IMR-90 (cell line): Measurements from ENCODE around the gene UBR4. TPM values are rescaled to one million over a fixed set of nuclear protein-coding genes. Genes with fewer than 3 reads are reported as not detected.

Source experiments
- ATAC-seq: fragments of 200-7000 bp; cut with Tn5 transposase; 2 replicates; pipeline ENCODE4 v1.9.1; 2020; ENCODE audit warnings: low read depth, mild to moderate bottlenecking, moderate library complexity
- BruUV-seq: library from RNA; stranded (reverse); fragments of 400-500 nt; replicated peaks from 2 replicates; lab custom pipeline; 2021; lab: Mats Ljungman, UMichigan
- CTCF ChIA-PET: fragments of 300-600 bp; formaldehyde crosslinking; extraction: SDS; loops from one replicate; lab custom pipeline; 2021; ENCODE audit warnings: antibody characterized with exemption; lab: Yijun Ruan, JAX
- POLR2A ChIA-PET: fragments of 300-600 bp; sonication (Branson Sonifier 250); formaldehyde crosslinking; loops from one replicate; lab custom pipeline; 2022; ENCODE audit warnings: antibody characterized with exemption; ENCODE audit not compliant: unreplicated experiment; lab: Charles Lee
- DNase-seq: peaks from one replicate; pipeline ENCODE4 v3.0.0; 2013
- H2AFZ ChIP-seq: replicated peaks from 2 replicates; pipeline ENCODE3; 2013; ENCODE audit warnings: low read length, mild to moderate bottlenecking; ENCODE audit not compliant: poor library complexity
- H2AK5ac ChIP-seq: 2 replicates; pipeline ENCODE4 v1.6.1; 2013; ENCODE audit warnings: low read depth, low read length, inconsistent platforms
- H2AK9ac ChIP-seq: replicated peaks from 2 replicates; pipeline ENCODE3; 2013; ENCODE audit warnings: mild to moderate bottlenecking, low read depth, low read length, moderate library complexity; ENCODE audit not compliant: poor library complexity
- H2BK120ac ChIP-seq: 2 replicates; pipeline ENCODE4 v1.6.1; 2013; ENCODE audit warnings: low read depth, low read length, inconsistent platforms
- H2BK15ac ChIP-seq: 3 replicates; pipeline ENCODE4 v1.6.1; 2013; ENCODE audit warnings: low read depth, low read length, inconsistent platforms
- H2BK20ac ChIP-seq: 2 replicates; pipeline ENCODE4 v1.6.1; 2013; ENCODE audit warnings: low read depth, mild to moderate bottlenecking, inconsistent platforms, low read length, moderate library complexity
- H2BK5ac ChIP-seq: 2 replicates; pipeline ENCODE4 v1.6.1; 2013; ENCODE audit warnings: mild to moderate bottlenecking, low read depth, low read length, inconsistent platforms; ENCODE audit not compliant: poor library complexity, severe bottlenecking
- H3K14ac ChIP-seq: replicated peaks from 2 replicates; pipeline ENCODE4 v1.6.1; 2013; ENCODE audit warnings: low read depth, low read length, inconsistent platforms
- H3K18ac ChIP-seq: 2 replicates; pipeline ENCODE4 v1.6.1; 2013; ENCODE audit warnings: low read depth, low read length, control low read depth
- H3K23ac ChIP-seq: 2 replicates; pipeline ENCODE4 v1.6.1; 2013; ENCODE audit warnings: low read depth, low read length, inconsistent platforms
- H3K27ac ChIP-seq: 2 replicates; pipeline ENCODE4 v1.5.1; 2013; ENCODE audit warnings: mild to moderate bottlenecking, control low read depth, low read length; ENCODE audit not compliant: insufficient read depth
- H3K27me3 ChIP-seq: 2 replicates; pipeline ENCODE4 v1.6.1; 2013; ENCODE audit warnings: low read length; ENCODE audit not compliant: control insufficient read depth, insufficient read depth
- H3K36me3 ChIP-seq: 2 replicates; pipeline ENCODE4 v1.6.1; 2013; ENCODE audit warnings: low read length, mixed read lengths; ENCODE audit not compliant: control insufficient read depth, insufficient read depth
- H3K4ac ChIP-seq: 2 replicates; pipeline ENCODE4 v1.6.1; 2013; ENCODE audit warnings: low read depth, low read length, inconsistent platforms
- H3K4me1 ChIP-seq: 2 replicates; pipeline ENCODE4 v1.6.1; 2013; ENCODE audit warnings: low read length, mixed read lengths; ENCODE audit not compliant: control insufficient read depth, insufficient read depth
- H3K4me2 ChIP-seq: 2 replicates; pipeline ENCODE4 v1.6.1; 2013; ENCODE audit warnings: low read depth, mild to moderate bottlenecking, control low read depth, low read length, moderate library complexity
- H3K4me3 ChIP-seq: 2 replicates; pipeline ENCODE4 v1.5.1; 2013; ENCODE audit warnings: low read depth, mild to moderate bottlenecking, control low read depth, low read length, moderate library complexity; ENCODE audit not compliant: insufficient read depth
- H3K56ac ChIP-seq: 2 replicates; pipeline ENCODE4 v1.6.1; 2013; ENCODE audit warnings: low read length, inconsistent platforms; ENCODE audit not compliant: insufficient read depth; ENCODE audit errors: extremely low read depth
- H3K79me1 ChIP-seq, 2 experiments: 2 replicates each; pipeline ENCODE4 v1.6.1; 2013; ENCODE audit warnings: low read length in 2 of 2, inconsistent platforms in 1 of 2, low read depth in 1 of 2
- H3K9ac ChIP-seq: 2 replicates; pipeline ENCODE4 v1.6.1; 2013; ENCODE audit warnings: low read depth, low read length, control low read depth
- H3K9me1 ChIP-seq: 2 replicates; pipeline ENCODE4 v1.6.1; 2013; ENCODE audit warnings: low read length, inconsistent platforms; ENCODE audit not compliant: insufficient read depth
- H3K9me3 ChIP-seq: 2 replicates; pipeline ENCODE4 v1.6.1; 2013; ENCODE audit warnings: low read length; ENCODE audit not compliant: control insufficient read depth, insufficient read depth
- H4K20me1 ChIP-seq: 2 replicates; pipeline ENCODE4 v1.6.1; 2013; ENCODE audit warnings: low read length, inconsistent platforms; ENCODE audit not compliant: insufficient read depth
- H4K5ac ChIP-seq: 2 replicates; pipeline ENCODE4 v1.6.1; 2013; ENCODE audit warnings: mild to moderate bottlenecking, low read depth, low read length, control low read depth
- H4K8ac ChIP-seq, 2 experiments: 2 replicates each; pipeline ENCODE4 v1.6.1; 2013; ENCODE audit warnings: low read depth in 2 of 2, low read length in 2 of 2, control low read depth in 1 of 2, inconsistent platforms in 1 of 2
- H4K91ac ChIP-seq: 2 replicates; pipeline ENCODE4 v1.6.1; 2013; ENCODE audit warnings: low read depth, low read length, inconsistent platforms; ENCODE audit not compliant: insufficient read depth
- BHLHE40 ChIP-seq: fragments of 150-350 bp; IDR thresholded peaks from 2 replicates; pipeline ENCODE4 v1.6.1; 2016; ENCODE audit warnings: mild to moderate bottlenecking, low read depth, low read length
- CEBPB ChIP-seq: IDR thresholded peaks from 2 replicates; pipeline ENCODE4 v1.6.1; 2012; ENCODE audit warnings: low read depth, low read length, improper control_type of control experiment
- CHD1 ChIP-seq: IDR thresholded peaks from 2 replicates; pipeline ENCODE4 v1.6.1; 2012; ENCODE audit warnings: low read depth, low read length, improper control_type of control experiment
- FOS ChIP-seq: fragments of 150-350 bp; IDR thresholded peaks from 2 replicates; pipeline ENCODE4 v1.6.1; 2016; ENCODE audit warnings: low read depth, low read length
- MAFK ChIP-seq: IDR thresholded peaks from 2 replicates; pipeline ENCODE4 v1.6.1; 2012; ENCODE audit warnings: low read depth, low read length, improper control_type of control experiment
- MAZ ChIP-seq: IDR thresholded peaks from 2 replicates; pipeline ENCODE4 v1.6.1; 2012; ENCODE audit warnings: low read depth, mild to moderate bottlenecking, low read length, improper control_type of control experiment, moderate library complexity, borderline replicate concordance
- MXI1 ChIP-seq: IDR thresholded peaks from 2 replicates; pipeline ENCODE4 v1.6.1; 2012; ENCODE audit warnings: low read depth, mild to moderate bottlenecking, low read length, moderate library complexity, borderline replicate concordance
- NFE2L2 ChIP-seq: fragments of 150-350 bp; IDR thresholded peaks from 2 replicates; pipeline ENCODE4 v1.6.1; 2016; ENCODE audit warnings: low read depth, mild to moderate bottlenecking, low read length
- POLR2A ChIP-seq: IDR thresholded peaks from 2 replicates; pipeline ENCODE4 v1.6.1; 2012; ENCODE audit warnings: mild to moderate bottlenecking, low read depth, low read length
- RAD21 ChIP-seq: IDR thresholded peaks from 2 replicates; pipeline ENCODE4 v1.6.1; 2012; ENCODE audit warnings: low read length, improper control_type of control experiment
- RCOR1 ChIP-seq: IDR thresholded peaks from 2 replicates; pipeline ENCODE4 v1.6.1; 2012; ENCODE audit warnings: mild to moderate bottlenecking, low read length, improper control_type of control experiment; ENCODE audit not compliant: insufficient replicate concordance
- RFX5 ChIP-seq: IDR thresholded peaks from 2 replicates; pipeline ENCODE4 v1.8.0; 2012; ENCODE audit warnings: low read depth, mild to moderate bottlenecking, low read length, moderate library complexity
- SMC3 ChIP-seq: fragments of 150-350 bp; IDR thresholded peaks from 2 replicates; pipeline ENCODE4 v1.6.1; 2016; ENCODE audit warnings: low read depth, mild to moderate bottlenecking, antibody characterized with exemption, low read length, moderate library complexity
- WGBS, 2 experiments: methylation state at CpG; one replicate each; pipeline versions ENCODE4 v1.1.5 to v1.1.7; 2013; ENCODE audit warnings: missing lambda C conversion rate in 2 of 2; ENCODE audit not compliant: insufficient read length in 1 of 2; ENCODE audit errors: extremely low coverage in 2 of 2; 5-methylcytosine and 5-hydroxymethylcytosine counted together
- dilution Hi-C: fragments of 300-500 bp; cut with HindIII; formaldehyde crosslinking; loops from one replicate; pipeline ENCODE4 v1.14.3; 2018; ENCODE audit warnings: low sequenced_read_pairs; ENCODE audit not compliant: unreplicated experiment
- in situ Hi-C: fragments of 300-500 bp; cut with MboI; formaldehyde crosslinking; loops from 3 replicates; pipeline ENCODE4 v1.14.3; 2019; ENCODE audit warnings: low sequenced_read_pairs, inconsistent platforms, mixed read lengths
- intact Hi-C: fragments of 100-400 bp; cut with micrococcal nuclease; formaldehyde crosslinking; loops from 2 replicates; pipeline ENCODE4 v1.10.0; 2022
- polyA plus RNA-seq, 3 experiments: library from polyadenylated mRNA; depleted of rRNA; stranded (reverse); fragments of >200 nt; gene quantifications; 2 replicates each; pipeline ENCODE4 v1.2.3, GENCODE V29; 2012; ENCODE audit warnings: low replicate concordance in 1 of 3
- total RNA-seq: library from RNA; depleted of rRNA; stranded (reverse); fragments of >200 nt; gene quantifications from 2 replicates; pipeline ENCODE4 v1.2.3, GENCODE V29; 2012
- TF ChIP-seq, protein P1 (sequence below): conservative IDR thresholded peaks from 2 replicates; pipeline ENCODE4 v1.5.1; 2012; ENCODE audit warnings: mild to moderate bottlenecking, low read depth, low read length, improper control_type of control experiment
- TF ChIP-seq, protein P2 (sequence below): fragments of 150-350 bp; IDR thresholded peaks from 2 replicates; pipeline ENCODE4 v1.6.1; 2016; ENCODE audit warnings: low read depth, mild to moderate bottlenecking, low read length, moderate library complexity, borderline replicate concordance
- TF ChIP-seq, protein P3 (sequence below): fragments of 150-350 bp; IDR thresholded peaks from 2 replicates; pipeline ENCODE4 v1.6.1; 2017; ENCODE audit warnings: mild to moderate bottlenecking, antibody characterized with exemption, low read length, low read depth

UBR4 gene
- total and polyA plus RNA-seq, 2 of the 4 experiments (the other 2 are of a cell fraction): 87.8 to 121 TPM

DNA sequence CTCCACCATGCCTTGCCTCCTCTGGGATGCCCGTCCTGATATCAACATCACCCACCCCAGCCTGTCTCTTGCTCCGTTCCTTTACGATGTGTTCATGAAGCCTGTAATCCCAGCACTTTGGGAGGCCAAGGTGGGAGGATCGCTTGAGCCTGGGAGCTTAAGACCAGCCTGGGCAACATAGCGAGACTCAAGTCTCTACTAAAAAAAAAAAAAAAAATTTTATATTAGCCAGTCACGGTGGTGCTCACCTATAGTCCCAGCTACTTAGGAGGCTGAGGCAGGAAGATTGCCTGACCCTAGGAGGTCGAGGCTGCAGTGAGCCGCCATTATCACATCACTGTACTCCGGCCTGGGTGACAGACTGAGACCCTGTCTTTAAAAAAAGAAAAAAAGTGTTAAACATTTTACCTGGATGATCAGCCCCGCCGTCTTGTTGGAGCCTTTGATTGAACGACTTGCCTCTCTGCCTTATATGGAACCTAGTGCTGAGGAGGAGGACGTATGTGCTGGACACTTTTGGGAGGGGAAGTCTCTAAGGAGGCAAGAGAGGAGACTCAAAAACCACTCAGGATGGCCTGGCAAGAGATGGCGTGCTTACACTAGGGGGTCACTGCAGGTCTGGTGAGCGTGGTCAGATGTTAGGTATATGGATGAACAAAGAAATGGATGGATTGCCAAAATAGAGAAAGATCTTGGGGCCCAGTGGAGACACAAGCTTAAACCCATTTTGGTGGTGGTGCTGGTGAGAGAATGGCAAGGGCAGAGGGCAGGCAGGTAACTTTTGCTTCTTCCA is 173.1 kb downstream of the UBR4 start:
- H4K8ac ChIP-seq: no peak overlapping the region
- CTCF ChIA-PET: no interaction called here
- no peak overlapping the region for H4K5ac ChIP-seq
- H3K9ac ChIP-seq: no peak overlapping the region
- H4K91ac ChIP-seq: no peak overlapping the region
- H2BK20ac ChIP-seq: no peak overlapping the region
- no peaks in the 10 kb centered on the region for H3K9me3 ChIP-seq
- H3K4me3 ChIP-seq: no peak overlapping the region
- dilution Hi-C loops (no loop called here), intact Hi-C loops (no loop called here), in situ Hi-C loops (no loop called here)
- H3K36me3 ChIP-seq: no peaks in the 10 kb centered on the region
- ATAC-seq (no peak), DNase-seq (no peak)
- WGBS, 2 experiments: 90% methylated on average over 4 of the region's 15 CpGs; no CpG with 5 or more reads in 1 of the 2 experiments
- H2BK120ac ChIP-seq: no peak overlapping the region
- peaks cover 42% of the 10 kb centered on the region for H3K27me3 ChIP-seq
- POLR2A ChIA-PET: no interaction called here
- H4K20me1 ChIP-seq: no peaks in the 10 kb centered on the region
- no peak overlapping the region for H3K14ac ChIP-seq
- H3K79me1 ChIP-seq: no peaks in the 10 kb centered on the region
- H3K18ac ChIP-seq: no peak overlapping the region
- no peak overlapping the region for H2AFZ ChIP-seq
- no peak overlapping the region for H2AK5ac ChIP-seq
- H3K23ac ChIP-seq: no peak overlapping the region
- no peak overlapping the region for H3K56ac ChIP-seq
- TF ChIP-seq RCOR1 (no peak), CEBPB (no peak), MAZ (no peak), POLR2A (no peak), SMC3 (no peak), MXI1 (no peak), RAD21 (no peak), NFE2L2 (no peak), BHLHE40 (no peak), CHD1 (no peak), FOS (no peak), MAFK (no peak), RFX5 (no peak)
- TF ChIP-seq, protein P1, sequence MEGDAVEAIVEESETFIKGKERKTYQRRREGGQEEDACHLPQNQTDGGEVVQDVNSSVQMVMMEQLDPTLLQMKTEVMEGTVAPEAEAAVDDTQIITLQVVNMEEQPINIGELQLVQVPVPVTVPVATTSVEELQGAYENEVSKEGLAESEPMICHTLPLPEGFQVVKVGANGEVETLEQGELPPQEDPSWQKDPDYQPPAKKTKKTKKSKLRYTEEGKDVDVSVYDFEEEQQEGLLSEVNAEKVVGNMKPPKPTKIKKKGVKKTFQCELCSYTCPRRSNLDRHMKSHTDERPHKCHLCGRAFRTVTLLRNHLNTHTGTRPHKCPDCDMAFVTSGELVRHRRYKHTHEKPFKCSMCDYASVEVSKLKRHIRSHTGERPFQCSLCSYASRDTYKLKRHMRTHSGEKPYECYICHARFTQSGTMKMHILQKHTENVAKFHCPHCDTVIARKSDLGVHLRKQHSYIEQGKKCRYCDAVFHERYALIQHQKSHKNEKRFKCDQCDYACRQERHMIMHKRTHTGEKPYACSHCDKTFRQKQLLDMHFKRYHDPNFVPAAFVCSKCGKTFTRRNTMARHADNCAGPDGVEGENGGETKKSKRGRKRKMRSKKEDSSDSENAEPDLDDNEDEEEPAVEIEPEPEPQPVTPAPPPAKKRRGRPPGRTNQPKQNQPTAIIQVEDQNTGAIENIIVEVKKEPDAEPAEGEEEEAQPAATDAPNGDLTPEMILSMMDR: no peak
- TF ChIP-seq, protein P2, sequence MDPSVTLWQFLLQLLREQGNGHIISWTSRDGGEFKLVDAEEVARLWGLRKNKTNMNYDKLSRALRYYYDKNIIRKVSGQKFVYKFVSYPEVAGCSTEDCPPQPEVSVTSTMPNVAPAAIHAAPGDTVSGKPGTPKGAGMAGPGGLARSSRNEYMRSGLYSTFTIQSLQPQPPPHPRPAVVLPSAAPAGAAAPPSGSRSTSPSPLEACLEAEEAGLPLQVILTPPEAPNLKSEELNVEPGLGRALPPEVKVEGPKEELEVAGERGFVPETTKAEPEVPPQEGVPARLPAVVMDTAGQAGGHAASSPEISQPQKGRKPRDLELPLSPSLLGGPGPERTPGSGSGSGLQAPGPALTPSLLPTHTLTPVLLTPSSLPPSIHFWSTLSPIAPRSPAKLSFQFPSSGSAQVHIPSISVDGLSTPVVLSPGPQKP: no peak
- TF ChIP-seq, protein P3, sequence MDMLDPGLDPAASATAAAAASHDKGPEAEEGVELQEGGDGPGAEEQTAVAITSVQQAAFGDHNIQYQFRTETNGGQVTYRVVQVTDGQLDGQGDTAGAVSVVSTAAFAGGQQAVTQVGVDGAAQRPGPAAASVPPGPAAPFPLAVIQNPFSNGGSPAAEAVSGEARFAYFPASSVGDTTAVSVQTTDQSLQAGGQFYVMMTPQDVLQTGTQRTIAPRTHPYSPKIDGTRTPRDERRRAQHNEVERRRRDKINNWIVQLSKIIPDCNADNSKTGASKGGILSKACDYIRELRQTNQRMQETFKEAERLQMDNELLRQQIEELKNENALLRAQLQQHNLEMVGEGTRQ: no peak
- peaks cover 2% of the 10 kb centered on the region; the same call in 1 of the 2 replicates for H3K4me1 ChIP-seq
- no TSS peak for BruUV-seq
- H3K27ac ChIP-seq: no peak overlapping the region
- peaks cover 5% of the 10 kb centered on the region for H3K9me1 ChIP-seq
- H2BK15ac ChIP-seq: no peak overlapping the region
- no peak overlapping the region for H2BK5ac ChIP-seq
- no peak overlapping the region for H3K4ac ChIP-seq
- H3K4me2 ChIP-seq: no peak overlapping the region
- no peak overlapping the region for H2AK9ac ChIP-seq
